IPS-18c (cell line): Measurements from ENCODE around the gene ZNF626.
"Not testable (repeated sequence)": the region's sequence is repeated elsewhere in the genome, so short reads cannot be mapped to it uniquely, and the experiment has no call there.

Source experiments
- H3K4me3 ChIP-seq: 2 replicates; pipeline ENCODE4 v1.7.0; 2013; ENCODE audit warnings: low read depth, mild to moderate bottlenecking, low read length, moderate library complexity; ENCODE audit not compliant: insufficient read depth
- H3K9me3 ChIP-seq: one replicate; pipeline ENCODE4 v1.6.1; 2013; ENCODE audit warnings: mild to moderate bottlenecking, low read length, moderate library complexity; ENCODE audit not compliant: control insufficient read depth, insufficient read depth

ZNF626 gene

GRCh38 chr19:20661150-20661819, at the start of gene ZNF626:
Gene ZNF626, minus strand, starts transcription at chr19:20661571. Its CDS starts 125 bp downstream, at chr19:20661446.
- Histone ChIP-seq H3K4me3 (peak within 1 kb of the TSS; percentile 83), H3K9me3 (peaks cover 8% of the 10 kb centered on the region)

GRCh38 chr19:20669263-20669662, 7.9 kb upstream of the ZNF626 start:
- H3K9me3 ChIP-seq, result no peaks in the 10 kb centered on the region
- H3K4me3 ChIP-seq, result no peak overlapping the region

GRCh38 chr19:20667281-20667680, 5.9 kb upstream of the ZNF626 start:
- Histone ChIP-seq H3K4me3 (no peak overlapping the region), H3K9me3 (no peaks in the 10 kb centered on the region)

- Histone ChIP-seq H3K9me3 (no peaks in the 10 kb centered on the region), H3K4me3 (no peak overlapping the region)
Observed at GRCh38 chr19:20664901-20665781, 3.8 kb upstream of the ZNF626 start.

- not testable (repeated sequence) for H3K9me3 ChIP-seq, H3K4me3 ChIP-seq
Observed at GRCh38 chr19:20664475-20664874, 3.1 kb upstream of the ZNF626 start.

GRCh38 chr19:20662421-20663105, 1.2 kb upstream of the ZNF626 start:
- Histone ChIP-seq H3K4me3 (no peak overlapping the region), H3K9me3 (peaks cover 8% of the 10 kb centered on the region)

GRCh38 chr19:20660473-20661140, 764 bp downstream of the ZNF626 start:
- Histone ChIP-seq H3K9me3 (peaks cover 8% of the 10 kb centered on the region), H3K4me3 (peak overlapping the region; percentile 83)

GRCh38 chr19:20640545-20640944, 20.8 kb downstream of the ZNF626 start:
- peaks cover 3% of the 10 kb centered on the region for H3K9me3 ChIP-seq
- H3K4me3 ChIP-seq, result no peak overlapping the region

- H3K9me3 ChIP-seq, result peaks cover 3% of the 10 kb centered on the region
Observed at GRCh38 chr19:20640023-20640422, 21.3 kb downstream of the ZNF626 start.

GRCh38 chr19:20624560-20624959, 36.8 kb downstream of the ZNF626 start:
- H3K4me3 ChIP-seq, result not testable (repeated sequence)

More at GRCh38 chr19:20640023-20640422, 21.3 kb downstream of the ZNF626 start:
- H3K4me3 ChIP-seq, result no peak overlapping the region

GRCh38 chr19:20616071-20616470, 45.3 kb downstream of the ZNF626 start:
- peaks cover 14% of the 10 kb centered on the region for H3K9me3 ChIP-seq

More at GRCh38 chr19:20624560-20624959, 36.8 kb downstream of the ZNF626 start:
- H3K9me3 ChIP-seq, result not testable (repeated sequence)

GRCh38 chr19:20614971-20615370, 46.4 kb downstream of the ZNF626 start:
- peaks cover 14% of the 10 kb centered on the region for H3K9me3 ChIP-seq
- H3K4me3 ChIP-seq, result not testable (repeated sequence)

More at GRCh38 chr19:20616071-20616470, 45.3 kb downstream of the ZNF626 start:
- no peak overlapping the region for H3K4me3 ChIP-seq

- H3K9me3 ChIP-seq, result peaks cover 17% of the 10 kb centered on the region
- H3K4me3 ChIP-seq, result no peak overlapping the region
Observed at GRCh38 chr19:20612711-20613316, 48.6 kb downstream of the ZNF626 start.

- Histone ChIP-seq H3K4me3 (no peak overlapping the region), H3K9me3 (peaks cover 17% of the 10 kb centered on the region)
Observed at GRCh38 chr19:20611866-20612265, 49.5 kb downstream of the ZNF626 start.

- Histone ChIP-seq H3K4me3 (no peak overlapping the region), H3K9me3 (peaks cover 13% of the 10 kb centered on the region)
Observed at GRCh38 chr19:20607943-20608342, 53.4 kb downstream of the ZNF626 start.
